HG03558 (cell line): ENCODE results near the gene TMEM61.
"Not testable (repeated sequence)": the region's sequence is repeated elsewhere in the genome, so short reads cannot be mapped to it uniquely, and the experiment has no call there.

Experiments used
- ATAC-seq: cut with Tn5 transposase; IDR thresholded peaks from one replicate; pipeline ENCODE4 v1.9.1; 2021; ENCODE audit warnings: moderate number of reproducible peaks; ENCODE audit not compliant: unreplicated experiment; ENCODE audit errors: extremely low read depth

Gene TMEM61

DNA sequence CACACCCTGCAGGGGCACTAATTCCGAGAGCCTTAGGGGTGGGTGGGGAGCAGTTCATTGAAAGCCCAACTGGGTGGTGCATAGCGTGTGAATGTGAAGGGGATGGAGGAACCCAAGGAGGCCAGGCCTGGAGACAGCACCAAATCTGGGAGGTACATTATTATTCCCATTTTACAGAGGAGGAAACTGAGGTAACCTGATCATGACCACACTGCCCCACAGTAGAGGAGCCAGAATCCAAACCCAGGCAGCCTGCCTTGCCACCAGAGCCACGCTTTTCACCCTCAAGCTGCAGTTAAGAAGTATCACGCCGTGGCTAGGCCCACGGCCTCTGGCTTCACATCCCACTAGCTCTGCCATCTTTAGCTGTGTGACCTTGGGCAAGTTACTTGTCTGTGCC is 17.7 kb downstream of the TMEM61 start:
- ATAC-seq, result no peak

DNA sequence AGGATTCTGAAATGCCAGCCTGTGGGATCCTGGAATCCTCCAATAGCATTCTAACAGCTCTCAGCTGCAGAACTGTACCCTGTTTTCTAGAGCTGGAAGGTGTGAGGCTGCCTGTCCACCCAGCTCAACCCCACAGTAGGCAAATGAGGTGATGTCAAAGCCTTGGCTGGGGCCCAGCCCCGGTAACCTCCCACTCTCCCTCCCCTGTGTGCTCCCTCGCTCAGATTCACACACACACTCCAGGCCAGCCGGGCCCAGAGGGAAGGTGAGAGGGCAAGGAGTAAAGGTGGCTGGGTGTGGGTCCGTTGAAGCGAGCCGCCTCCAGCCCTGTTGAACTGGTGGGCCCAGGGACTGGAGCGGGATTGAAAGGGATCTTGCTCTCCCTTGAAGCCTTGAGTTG is 18.2 kb downstream of the TMEM61 start, which contains the start of gene BSND:
BSND (plus strand) TSS at position 257 of the 400 bp plus-strand sequence. CDS start 254 bp downstream, outside the sequence.
- no peak for ATAC-seq

DNA sequence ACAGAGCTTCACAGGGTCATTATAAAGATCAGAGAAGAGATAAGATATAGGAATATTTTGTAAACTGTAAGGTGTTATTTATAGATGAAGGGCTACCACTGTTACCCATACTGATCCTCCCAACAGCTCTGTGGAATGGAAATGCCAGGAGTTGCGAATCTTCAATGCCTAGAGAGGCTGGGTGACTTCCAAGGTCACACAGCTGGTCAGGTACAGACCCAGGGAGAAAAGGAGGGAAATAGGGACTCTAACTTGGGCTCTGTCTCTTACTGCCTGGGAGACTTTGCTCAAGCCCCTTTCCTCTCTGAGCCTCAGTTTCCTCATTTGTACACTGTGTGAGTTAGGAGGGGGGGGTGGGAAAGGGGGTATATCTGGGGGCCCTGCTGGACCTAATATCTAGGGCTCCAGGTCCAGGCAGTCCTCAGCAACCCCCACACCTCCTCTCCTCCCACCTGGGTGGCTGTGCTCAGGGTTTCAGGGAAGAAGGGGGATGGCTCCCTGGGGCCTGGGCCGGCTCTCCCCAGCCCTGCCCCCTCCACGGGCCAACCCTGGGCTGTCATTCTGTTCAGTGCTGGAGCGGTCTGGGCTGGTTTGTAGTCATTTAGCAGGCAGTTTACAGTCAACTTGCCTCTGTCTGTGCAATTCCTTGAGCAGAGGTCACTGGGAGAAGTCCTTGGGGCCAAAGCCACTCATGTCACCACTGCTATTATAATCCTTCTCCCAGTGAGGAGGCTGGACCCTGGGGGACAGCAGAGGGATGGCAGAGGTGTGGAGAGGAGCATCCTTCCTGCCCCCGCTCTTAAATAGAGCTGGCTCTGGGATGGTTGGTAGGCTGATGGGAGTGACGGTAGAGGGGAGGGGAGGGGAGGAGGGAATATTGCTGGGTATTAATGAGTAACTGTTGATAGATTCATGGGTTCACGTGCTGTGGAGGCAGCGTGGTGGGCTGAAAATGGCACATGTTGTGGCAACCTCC is 20.0 kb downstream of the TMEM61 start:
- ATAC-seq, result no peak

GRCh38 chr1:55001311-55001710 is 20.9 kb downstream of the TMEM61 start:
- no peak for ATAC-seq

DNA sequence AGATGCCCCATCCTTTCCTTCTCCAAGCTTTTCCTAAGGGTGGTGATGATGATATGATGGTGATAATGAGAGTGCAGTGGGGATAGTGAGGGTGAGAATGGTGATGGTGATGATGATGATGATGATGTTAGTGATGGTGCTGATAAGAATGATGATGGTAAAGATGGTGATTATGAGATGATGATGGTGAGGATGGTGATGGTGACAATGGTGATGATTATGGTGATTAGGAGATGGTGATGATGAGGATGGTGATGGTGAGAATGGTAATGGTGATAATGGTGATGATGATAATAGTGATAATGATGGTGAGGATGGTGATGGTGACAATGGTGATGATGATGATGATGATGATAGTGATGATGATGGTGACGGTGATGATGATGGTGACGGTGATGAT is 22.3 kb downstream of the TMEM61 start:
- no peak for ATAC-seq

GRCh38 chr1:55005351-55006140 is 25.1 kb downstream of the TMEM61 start:
- ATAC-seq, result no peak

GRCh38 chr1:55006931-55007330 is 26.5 kb downstream of the TMEM61 start:
- no peak for ATAC-seq

DNA sequence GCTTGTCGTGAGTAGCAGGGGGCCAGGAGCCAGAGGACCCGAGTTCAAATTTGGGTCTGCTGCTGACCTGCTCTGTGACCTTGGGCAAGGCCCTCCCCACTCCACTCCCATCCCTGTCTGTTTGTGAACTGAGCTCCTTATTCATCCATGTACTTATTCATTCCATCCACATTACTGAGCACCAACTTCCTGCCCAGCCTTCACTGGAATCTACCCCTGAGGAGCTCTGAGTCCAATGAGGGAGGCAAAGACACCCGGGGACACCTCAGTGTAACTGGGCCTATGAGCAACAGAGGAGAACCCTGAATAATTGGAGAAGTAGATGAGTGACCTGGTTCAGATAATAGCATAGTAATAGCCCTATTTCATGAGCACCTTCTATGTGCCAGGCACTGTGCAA is 27.2 kb downstream of the TMEM61 start:
- no peak for ATAC-seq

- ATAC-seq, result no peak
Measured at GRCh38 chr1:55010194-55010886, 29.9 kb downstream of the TMEM61 start.

GRCh38 chr1:55010887-55011217 is 30.4 kb downstream of the TMEM61 start:
- ATAC-seq, result no peak

GRCh38 chr1:55012661-55013060 is 32.2 kb downstream of the TMEM61 start:
- ATAC-seq, result no peak

GRCh38 chr1:55015123-55015522 is 34.7 kb downstream of the TMEM61 start:
- ATAC-seq, result no peak

GRCh38 chr1:55015731-55016620 is 35.5 kb downstream of the TMEM61 start:
- ATAC-seq, result no peak

GRCh38 chr1:55018395-55018794 is 38.0 kb downstream of the TMEM61 start:
- ATAC-seq, result no peak

- no peak for ATAC-seq
Measured at GRCh38 chr1:55021942-55022546, 41.6 kb downstream of the TMEM61 start.

DNA sequence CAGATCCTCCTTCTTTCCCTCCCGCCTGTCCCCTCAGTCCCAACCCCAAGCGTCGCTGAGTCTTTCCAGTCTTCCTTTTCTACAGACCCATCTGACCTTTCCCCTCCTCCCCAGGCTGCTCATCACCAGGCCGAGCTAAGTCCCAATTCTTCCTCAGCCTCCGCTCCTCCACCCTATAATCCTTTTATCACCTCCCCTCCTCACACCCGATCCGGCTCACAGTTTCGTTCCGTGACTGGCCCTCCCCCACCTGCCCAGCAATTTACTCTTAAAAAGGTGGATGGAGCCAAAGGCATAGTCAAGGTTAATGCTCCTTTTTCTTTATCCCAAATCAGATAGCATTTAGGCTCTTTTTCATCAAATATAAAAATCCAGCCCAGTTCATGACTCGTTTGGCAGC is 43.7 kb downstream of the TMEM61 start:
- not testable (repeated sequence) for ATAC-seq

DNA sequence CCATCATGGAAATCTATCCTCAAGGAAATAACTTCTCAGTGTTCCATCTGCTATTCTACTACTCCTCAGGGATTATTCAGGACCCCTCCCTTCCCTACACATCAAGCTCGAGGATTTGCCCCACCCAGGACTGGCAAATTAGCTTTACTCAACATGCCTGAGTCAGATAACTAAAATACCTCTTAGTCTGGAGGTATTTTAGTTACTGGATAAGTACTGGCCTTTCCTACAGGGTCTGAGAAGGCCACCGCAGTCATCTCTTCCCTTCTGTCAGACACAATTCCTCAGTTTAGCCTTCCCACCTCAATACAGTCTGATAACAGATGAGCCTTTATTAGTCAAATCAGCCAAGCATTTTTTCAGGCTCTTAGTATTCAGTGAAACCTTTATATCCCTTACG is 46.3 kb downstream of the TMEM61 start:
- not testable (repeated sequence) for ATAC-seq

- not testable (repeated sequence) for ATAC-seq
Measured at GRCh38 chr1:55031098-55031497, 50.7 kb downstream of the TMEM61 start.

- no peak for ATAC-seq
Measured at GRCh38 chr1:55033265-55033614, 52.8 kb downstream of the TMEM61 start.
